Activated T-helper 1 cell treated with anti-CD3 and anti-CD28 coated beads, Interleukin-12 subunit alpha, Interleukin-12 subunit beta, Interleukin-2, Interleukin-4 antibody, amounts not matched to agents 30 ng/mL and 10 ng/mL and 1 ng/mL, durations not matched to agents 14 hours and 24 hours and 36 hours (primary cell): Measurements from ENCODE around the gene PROCA1. TPM values are rescaled to one million over a fixed set of nuclear protein-coding genes. Genes with fewer than 3 reads are reported as not detected.

Source experiments
- DNase-seq: peaks from one replicate; pipeline ENCODE4 v3.0.0; 2021; ENCODE audit warnings: low spot score
- H3K27ac Mint-ChIP-seq: one replicate; pipeline ENCODE4 v1.8.0; 2021; ENCODE audit warnings: mild to moderate bottlenecking, mixed read lengths
- H3K27me3 Mint-ChIP-seq: one replicate; pipeline ENCODE4 v1.8.0; 2022; ENCODE audit warnings: mild to moderate bottlenecking, moderate library complexity, mixed read lengths; ENCODE audit not compliant: insufficient read depth
- H3K36me3 Mint-ChIP-seq: one replicate; pipeline ENCODE4 v1.8.0; 2021; ENCODE audit warnings: low read depth, mixed read lengths
- H3K4me1 Mint-ChIP-seq: one replicate; pipeline ENCODE4 v1.8.0; 2021; ENCODE audit warnings: low read depth, mixed read lengths
- H3K4me3 Mint-ChIP-seq: one replicate; pipeline ENCODE4 v1.8.0; 2021; ENCODE audit warnings: mild to moderate bottlenecking, moderate library complexity, mixed read lengths
- H3K9me3 Mint-ChIP-seq: one replicate; pipeline ENCODE4 v1.8.0; 2021; ENCODE audit warnings: mixed read lengths
- intact Hi-C: fragments of 100-400 bp; cut with micrococcal nuclease; formaldehyde crosslinking; loops from one replicate; pipeline ENCODE4 v1.15.1; 2024
- total RNA-seq: library from RNA; stranded (reverse); gene quantifications from 2 replicates; pipeline ENCODE4 v1.2.3, GENCODE V29; 2022

The PROCA1 gene
- total RNA-seq, 1 donor from 2014 or later, result 4.4 TPM

GRCh38 chr17:28717578-28718332 is 6.1 kb upstream of the PROCA1 start, which contains the start of gene RAB34:
Gene RAB34 (minus strand): TSS chr17:28717868. CDS start chr17:28717266, 602 bp downstream.
- intact Hi-C loops, result loop anchor here (2.0 to 10.0 kb wide), 4 partner anchors 73 to 677 kb away; partner anchors contain the start of genes BLTP2, IFT20, SPAG5 and TAOK1

DNA sequence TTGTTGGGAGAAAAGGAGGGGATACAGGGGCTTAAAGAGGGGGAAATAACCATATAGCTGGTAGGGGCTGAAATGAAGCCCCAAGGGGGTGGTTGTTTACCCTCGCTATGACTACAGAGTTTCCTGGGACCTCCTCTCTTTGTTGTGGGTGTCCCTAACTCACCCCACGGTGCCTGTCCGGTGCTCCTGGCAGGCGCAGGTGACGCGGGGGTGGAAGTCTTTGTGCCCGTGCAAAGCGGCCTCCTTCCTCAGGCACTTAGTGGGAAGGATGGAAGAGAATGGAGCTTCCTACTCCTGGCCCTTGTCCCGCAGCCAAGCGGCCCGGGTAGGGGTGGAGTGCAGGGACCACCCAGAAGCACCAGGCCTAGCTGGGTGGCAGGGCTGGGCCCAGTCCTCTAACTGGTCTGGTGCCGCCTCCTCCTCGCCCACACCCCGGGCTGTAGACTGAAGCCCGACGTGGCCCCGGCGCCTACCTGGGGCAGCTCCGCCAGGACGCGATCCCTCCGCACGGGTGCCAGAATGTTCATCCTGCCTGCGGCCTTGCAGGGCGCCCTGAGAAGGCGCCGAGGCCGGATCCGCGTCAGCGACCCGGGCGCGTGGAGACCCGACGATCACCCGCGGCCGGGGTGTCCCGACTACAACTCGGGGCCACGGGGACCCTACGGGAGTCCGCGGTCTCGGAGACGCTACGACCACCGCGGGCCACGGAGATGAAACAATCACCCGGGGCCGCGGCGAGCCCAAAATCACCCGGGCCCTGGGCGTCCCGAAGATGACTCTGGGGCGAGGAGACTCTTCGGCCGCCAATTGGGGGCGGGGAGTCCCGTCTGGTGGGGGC is 5.3 kb upstream of the PROCA1 start:
- peaks cover 23% of the 10 kb centered on the region for H3K36me3 Mint-ChIP-seq
- H3K27ac Mint-ChIP-seq, result no peak overlapping the region
- peaks cover 23% of the 10 kb centered on the region for H3K27me3 Mint-ChIP-seq
- peaks cover 36% of the 10 kb centered on the region for H3K4me1 Mint-ChIP-seq
- intact Hi-C loops, result loop anchor here (10.0 kb wide), 1 partner anchor 678 kb away; the partner anchor contains the start of gene TAOK1
- H3K4me3 Mint-ChIP-seq, result no peak overlapping the region
- DNase-seq, result no peak
- no peaks in the 10 kb centered on the region for H3K9me3 Mint-ChIP-seq

More at GRCh38 chr17:28717578-28718332, 6.1 kb upstream of the PROCA1 start, which contains the start of gene RAB34:
- H3K4me3 Mint-ChIP-seq, result peak within 1 kb of the TSS; percentile 65
- H3K4me1 Mint-ChIP-seq, result peaks cover 35% of the 10 kb centered on the region
- H3K36me3 Mint-ChIP-seq, result peaks cover 31% of the 10 kb centered on the region
- peak within 1 kb of the TSS; percentile 73 for H3K27ac Mint-ChIP-seq
- H3K27me3 Mint-ChIP-seq, result peaks cover 23% of the 10 kb centered on the region
- DNase-seq, result no peak
- H3K9me3 Mint-ChIP-seq, result no peaks in the 10 kb centered on the region

DNA sequence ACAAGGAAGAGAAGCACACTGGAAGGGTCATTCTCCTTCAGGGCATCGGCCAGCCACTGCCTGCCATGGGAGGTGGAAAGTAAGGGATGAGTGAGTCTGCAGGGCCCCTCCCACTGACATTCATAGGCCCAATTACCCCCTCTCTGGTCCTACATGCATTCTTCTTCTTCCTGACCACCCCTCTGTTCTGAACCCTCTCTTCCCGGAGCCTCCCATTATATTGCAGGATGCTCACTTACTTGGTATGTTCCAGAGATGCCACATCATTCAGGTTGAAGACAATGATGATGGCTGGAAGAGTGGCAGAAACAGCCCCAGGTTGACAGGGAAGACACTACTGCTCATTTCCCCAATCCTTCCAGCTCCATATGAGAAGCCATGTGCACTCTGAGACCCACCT is 3.5 kb upstream of the PROCA1 start:
- Mint-ChIP-seq H3K4me3 (no peak overlapping the region), H3K27me3 (peaks cover 23% of the 10 kb centered on the region), H3K9me3 (no peaks in the 10 kb centered on the region), H3K36me3 (peaks cover 9% of the 10 kb centered on the region), H3K4me1 (peaks cover 35% of the 10 kb centered on the region), H3K27ac (no peak overlapping the region)
- intact Hi-C loops, result loop anchor here (10.0 kb wide), 1 partner anchor 680 kb away; the partner anchor contains the start of gene TAOK1
- no peak for DNase-seq

GRCh38 chr17:28714281-28714680 is 2.6 kb upstream of the PROCA1 start:
- peaks cover 21% of the 10 kb centered on the region for H3K27me3 Mint-ChIP-seq
- H3K36me3 Mint-ChIP-seq, result peaks cover 3% of the 10 kb centered on the region
- H3K4me1 Mint-ChIP-seq, result peaks cover 33% of the 10 kb centered on the region
- no peaks in the 10 kb centered on the region for H3K9me3 Mint-ChIP-seq
- H3K4me3 Mint-ChIP-seq, result no peak overlapping the region
- intact Hi-C loops, result loop anchor here (10.0 kb wide), 1 partner anchor 681 kb away; the partner anchor contains the start of gene TAOK1
- H3K27ac Mint-ChIP-seq, result no peak overlapping the region
- no peak for DNase-seq

GRCh38 chr17:28712705-28713415 is 1.2 kb upstream of the PROCA1 start:
- Mint-ChIP-seq H3K9me3 (no peaks in the 10 kb centered on the region), H3K4me1 (peaks cover 22% of the 10 kb centered on the region), H3K4me3 (peak overlapping the region; percentile 86), H3K27ac (peak overlapping the region; percentile 92), H3K36me3 (peaks cover 2% of the 10 kb centered on the region), H3K27me3 (peaks cover 16% of the 10 kb centered on the region)
- intact Hi-C loops, result loop anchor here (10.0 kb wide), 1 partner anchor 682 kb away; the partner anchor contains the start of gene TAOK1
- no peak for DNase-seq

DNA sequence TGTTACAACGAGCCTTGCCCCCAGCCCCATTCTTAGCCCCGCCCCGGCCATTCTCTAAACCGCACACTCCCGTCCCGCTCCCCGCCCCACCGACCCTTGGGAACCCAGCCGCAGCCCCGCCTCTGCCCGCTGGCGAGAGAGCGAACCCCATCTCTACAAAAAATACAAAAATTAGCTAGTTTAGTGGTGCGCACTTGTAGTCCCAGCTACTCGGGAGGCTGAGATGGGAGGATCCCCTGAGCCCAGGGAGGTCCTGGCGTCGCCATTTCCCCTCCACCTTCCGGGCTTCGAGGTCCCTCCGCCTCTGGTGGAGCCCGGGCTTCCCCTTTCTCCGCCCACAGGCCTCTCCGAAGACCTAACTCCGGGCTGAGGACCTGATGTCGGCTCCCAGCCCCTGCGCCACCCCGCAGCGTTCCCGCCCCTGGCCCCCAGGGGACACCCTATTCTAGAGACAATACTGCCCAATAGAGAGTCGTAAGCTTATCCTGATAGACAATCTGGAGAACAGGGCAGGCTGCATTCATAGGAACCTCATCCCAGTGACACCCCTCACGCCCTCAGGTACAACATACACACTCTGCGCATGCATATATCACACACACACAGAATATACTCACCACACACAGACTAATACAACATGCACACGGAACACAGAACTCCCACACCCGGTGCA is 480 bp upstream of the PROCA1 start:
- intact Hi-C loops, result loop anchor here (10.0 kb wide), 1 partner anchor 683 kb away; the partner anchor contains the start of gene TAOK1
- peaks cover 16% of the 10 kb centered on the region for H3K27me3 Mint-ChIP-seq
- H3K27ac Mint-ChIP-seq, result peak overlapping the region; percentile 92
- H3K4me1 Mint-ChIP-seq, result peaks cover 20% of the 10 kb centered on the region
- peaks cover 2% of the 10 kb centered on the region for H3K36me3 Mint-ChIP-seq
- peak overlapping the region; percentile 86 for H3K4me3 Mint-ChIP-seq
- peak; percentile 62 for DNase-seq
- H3K9me3 Mint-ChIP-seq, result no peaks in the 10 kb centered on the region

- peaks cover 2% of the 10 kb centered on the region for H3K36me3 Mint-ChIP-seq
- H3K27me3 Mint-ChIP-seq, result peaks cover 16% of the 10 kb centered on the region
- H3K4me1 Mint-ChIP-seq, result peaks cover 20% of the 10 kb centered on the region
- DNase-seq, result peak; percentile 92
- no peaks in the 10 kb centered on the region for H3K9me3 Mint-ChIP-seq
- peak overlapping the region; percentile 89 for H3K4me3 Mint-ChIP-seq
- intact Hi-C loops, result loop anchor here (1.0 to 10.0 kb wide), 7 partner anchors 8 to 684 kb away; partner anchors contain the start of genes ALDOC, BLTP2, RPL23A and SPAG5
- H3K27ac Mint-ChIP-seq, result peak overlapping the region; percentile 92
Observed at GRCh38 chr17:28710861-28711722, 596 bp downstream of the PROCA1 start.

- no peaks in the 10 kb centered on the region for H3K27me3 Mint-ChIP-seq
- H3K4me3 Mint-ChIP-seq, result no peak overlapping the region
- intact Hi-C loops, result no loop called here
- peaks cover 14% of the 10 kb centered on the region for H3K4me1 Mint-ChIP-seq
- H3K9me3 Mint-ChIP-seq, result no peaks in the 10 kb centered on the region
- no peak for DNase-seq
- no peak overlapping the region for H3K27ac Mint-ChIP-seq
- peaks cover 13% of the 10 kb centered on the region for H3K36me3 Mint-ChIP-seq
Observed at GRCh38 chr17:28707339-28707720, 4.4 kb downstream of the PROCA1 start.

GRCh38 chr17:28706471-28707338 is 5.0 kb downstream of the PROCA1 start:
- Mint-ChIP-seq H3K4me3 (no peak overlapping the region), H3K9me3 (no peaks in the 10 kb centered on the region), H3K36me3 (peaks cover 17% of the 10 kb centered on the region), H3K4me1 (peaks cover 7% of the 10 kb centered on the region), H3K27me3 (no peaks in the 10 kb centered on the region), H3K27ac (no peak overlapping the region)
- no peak for DNase-seq
- intact Hi-C loops, result no loop called here

GRCh38 chr17:28705728-28706334 is 5.9 kb downstream of the PROCA1 start:
- intact Hi-C loops, result no loop called here
- H3K36me3 Mint-ChIP-seq, result peaks cover 22% of the 10 kb centered on the region
- H3K4me1 Mint-ChIP-seq, result peaks cover 5% of the 10 kb centered on the region
- no peak overlapping the region for H3K4me3 Mint-ChIP-seq
- no peaks in the 10 kb centered on the region for H3K27me3 Mint-ChIP-seq
- no peak for DNase-seq
- H3K27ac Mint-ChIP-seq, result peak overlapping the region; percentile 31
- H3K9me3 Mint-ChIP-seq, result no peaks in the 10 kb centered on the region
